Activated B cell treated with CpG ODN at 0.5 μM for 24 hours (primary cell): ENCODE measurements around the gene SOX6. TPM values are rescaled to one million over a fixed set of nuclear protein-coding genes. Genes with fewer than 3 reads are reported as not detected.

Source experiments
- ATAC-seq: fragments of 200-7000 bp; cut with Tn5 transposase; one replicate; pipeline ENCODE4 v1.10.0; 2021; ENCODE audit warnings: low read depth, mild to moderate bottlenecking, moderate library complexity
- CTCF ChIA-PET: fragments of 350-600 bp; sonication (Branson Sonifier 250); formaldehyde crosslinking; loops from one replicate; lab custom pipeline; 2021; ENCODE audit warnings: antibody characterized with exemption; lab: Charles Lee
- POLR2A ChIA-PET: fragments of 350-600 bp; sonication (Branson Sonifier 250); formaldehyde crosslinking; loops from one replicate; lab custom pipeline; 2021; ENCODE audit warnings: antibody characterized with exemption; lab: Charles Lee
- DNase-seq: peaks from one replicate; pipeline ENCODE4 v3.0.0; 2022
- H3K27ac Mint-ChIP-seq: one replicate; pipeline ENCODE4 v1.8.0; 2020; ENCODE audit warnings: mixed read lengths
- H3K27me3 Mint-ChIP-seq: one replicate; pipeline ENCODE4 v1.8.0; 2021; ENCODE audit warnings: mixed read lengths
- H3K36me3 Mint-ChIP-seq: one replicate; pipeline ENCODE4 v1.8.0; 2021; ENCODE audit warnings: low read depth, mixed read lengths
- H3K4me1 Mint-ChIP-seq: one replicate; pipeline ENCODE4 v1.8.0; 2021; ENCODE audit warnings: mixed read lengths
- H3K4me3 Mint-ChIP-seq: one replicate; pipeline ENCODE4 v1.8.0; 2020; ENCODE audit warnings: mild to moderate bottlenecking, mixed read lengths
- H3K9me3 Mint-ChIP-seq: one replicate; pipeline ENCODE4 v1.8.0; 2020; ENCODE audit warnings: mixed read lengths
- CTCF ChIP-seq: fragments of 200-600 bp; IDR thresholded peaks from one replicate; pipeline ENCODE4 v1.8.0; 2022; ENCODE audit warnings: antibody characterized with exemption, mild to moderate bottlenecking
- intact Hi-C: fragments of 100-400 bp; cut with micrococcal nuclease; formaldehyde crosslinking; loops from one replicate; pipeline ENCODE4 v1.15.1; 2024
- total RNA-seq: library from RNA; stranded (reverse); gene quantifications from 2 replicates; pipeline ENCODE4 v1.2.3, GENCODE V29; 2022

SOX6 gene
- total RNA-seq, 1 donor from 2014 or later, result not detected

GRCh38 chr11:16364254-16364653 is 7.9 kb upstream of the SOX6 start:
- Mint-ChIP-seq H3K27ac (no peak overlapping the region), H3K36me3 (no peaks in the 10 kb centered on the region), H3K4me1 (no peaks in the 10 kb centered on the region), H3K9me3 (peaks cover 5% of the 10 kb centered on the region), H3K4me3 (no peak overlapping the region), H3K27me3 (no peaks in the 10 kb centered on the region)
- no peak for ATAC-seq
- DNase-seq, result no peak
- ChIA-PET POLR2A (no interaction called here), CTCF (no interaction called here)
- intact Hi-C loops, result no loop called here
- no peak for TF ChIP-seq CTCF

- Mint-ChIP-seq H3K4me1 (no peaks in the 10 kb centered on the region), H3K27ac (no peak overlapping the region), H3K27me3 (no peaks in the 10 kb centered on the region), H3K4me3 (no peak overlapping the region), H3K9me3 (peaks cover 5% of the 10 kb centered on the region), H3K36me3 (no peaks in the 10 kb centered on the region)
- intact Hi-C loops, result no loop called here
- ATAC-seq, result no peak
- POLR2A ChIA-PET, result no interaction called here
- TF ChIP-seq CTCF, result no peak
- no peak for DNase-seq
- CTCF ChIA-PET, result no interaction called here
Observed at GRCh38 chr11:16363706-16364105, 7.4 kb upstream of the SOX6 start.

- intact Hi-C loops, result no loop called here
- no peak for TF ChIP-seq CTCF
- H3K27me3 Mint-ChIP-seq, result no peaks in the 10 kb centered on the region
- H3K36me3 Mint-ChIP-seq, result no peaks in the 10 kb centered on the region
- H3K27ac Mint-ChIP-seq, result no peak overlapping the region
- H3K4me1 Mint-ChIP-seq, result no peaks in the 10 kb centered on the region
- H3K9me3 Mint-ChIP-seq, result peaks cover 5% of the 10 kb centered on the region
- ChIA-PET POLR2A (no interaction called here), CTCF (no interaction called here)
- ATAC-seq (no peak), DNase-seq (no peak)
- H3K4me3 Mint-ChIP-seq, result no peak overlapping the region
Observed at GRCh38 chr11:16361108-16361865, 4.9 kb upstream of the SOX6 start.

- H3K36me3 Mint-ChIP-seq, result no peaks in the 10 kb centered on the region
- no peaks in the 10 kb centered on the region for H3K4me1 Mint-ChIP-seq
- H3K27me3 Mint-ChIP-seq, result no peaks in the 10 kb centered on the region
- no peak for TF ChIP-seq CTCF
- DNase-seq (no peak), ATAC-seq (no peak)
- CTCF ChIA-PET, result no interaction called here
- POLR2A ChIA-PET, result no interaction called here
- no peak overlapping the region for H3K4me3 Mint-ChIP-seq
- intact Hi-C loops, result no loop called here
- H3K27ac Mint-ChIP-seq, result no peak overlapping the region
- H3K9me3 Mint-ChIP-seq, result peaks cover 5% of the 10 kb centered on the region
Observed at GRCh38 chr11:16359369-16359768, 3.0 kb upstream of the SOX6 start.

GRCh38 chr11:16358726-16359125 is 2.4 kb upstream of the SOX6 start:
- H3K27ac Mint-ChIP-seq, result no peak overlapping the region
- no peaks in the 10 kb centered on the region for H3K27me3 Mint-ChIP-seq
- no peak overlapping the region for H3K4me3 Mint-ChIP-seq
- POLR2A ChIA-PET, result no interaction called here
- peaks cover 5% of the 10 kb centered on the region for H3K9me3 Mint-ChIP-seq
- H3K36me3 Mint-ChIP-seq, result no peaks in the 10 kb centered on the region
- CTCF ChIA-PET, result no interaction called here
- no peaks in the 10 kb centered on the region for H3K4me1 Mint-ChIP-seq
- no peak for DNase-seq
- no peak for ATAC-seq
- intact Hi-C loops, result no loop called here
- TF ChIP-seq CTCF, result no peak
